K562 (cell line): Measurements from ENCODE around the gene DVL3. TPM values are rescaled to one million over a fixed set of nuclear protein-coding genes. Genes with fewer than 3 reads are reported as not detected.

ENCODE experiments used
- ASH1L ChIP-seq: fragments of 450-650 bp; IDR thresholded peaks from 2 replicates; pipeline ENCODE4 v1.6.1; 2018; ENCODE audit warnings: borderline replicate concordance, mild to moderate bottlenecking, low read depth; ENCODE audit not compliant: partially characterized antibody
- ATF1 ChIP-seq, 2 experiments: fragments of 450-650 bp in 1 of 2; IDR thresholded peaks; 2 replicates each; pipeline ENCODE4 v1.6.1; 2016; ENCODE audit warnings: missing compliant biosample characterization in 1 of 2, missing genetic modification characterization in 1 of 2
- EHMT2 ChIP-seq: fragments of 450-650 bp; IDR thresholded peaks from 2 replicates; pipeline ENCODE4 v1.6.1; 2018; ENCODE audit warnings: antibody characterized with exemption
- FIP1L1 ChIP-seq: fragments of 200-400 bp; formaldehyde crosslinking; IDR thresholded peaks from 2 replicates; pipeline ENCODE4 v1.6.1; 2018; ENCODE audit warnings: mild to moderate bottlenecking, low read depth, low read length; ENCODE audit not compliant: poor library complexity, severe bottlenecking
- HDAC1 ChIP-seq, 2 experiments: fragments of 450-650 bp; IDR thresholded peaks; 2 replicates each; pipeline ENCODE4 v1.6.1; 2016 to 2017; ENCODE audit warnings: inconsistent platforms in 1 of 2, mild to moderate bottlenecking in 1 of 2, moderate library complexity in 1 of 2
- HDAC3 ChIP-seq: fragments of 450-650 bp; IDR thresholded peaks from 2 replicates; pipeline ENCODE4 v1.6.1; 2018; ENCODE audit warnings: borderline replicate concordance, mild to moderate bottlenecking, moderate library complexity; ENCODE audit not compliant: partially characterized antibody
- HNRNPL ChIP-seq: fragments of 200-400 bp; formaldehyde crosslinking; IDR thresholded peaks from 2 replicates; pipeline ENCODE4 v1.6.1; 2017; ENCODE audit warnings: low read depth, mild to moderate bottlenecking, low read length
- KDM5B ChIP-seq: fragments of 200-600 bp; sonication (generic); IDR thresholded peaks from 2 replicates; pipeline ENCODE4 v1.6.1; 2012; ENCODE audit warnings: low read depth, mild to moderate bottlenecking, moderate library complexity, low read length, control low read depth, inconsistent platforms; ENCODE audit not compliant: insufficient replicate concordance
- LEF1 ChIP-seq: fragments of 450-650 bp; IDR thresholded peaks from 2 replicates; pipeline ENCODE4 v1.6.1; 2016; ENCODE audit warnings: mild to moderate bottlenecking
- MEF2A ChIP-seq: IDR thresholded peaks from 2 replicates; pipeline ENCODE4 v1.6.1; 2011; ENCODE audit warnings: low read depth, mild to moderate bottlenecking, low read length, moderate library complexity; ENCODE audit not compliant: control insufficient read depth
- MXI1 ChIP-seq: IDR thresholded peaks from 2 replicates; pipeline ENCODE4 v1.6.1; 2011; ENCODE audit warnings: low read depth, mild to moderate bottlenecking, improper control_type of control experiment, low read length
- NBN ChIP-seq: fragments of 450-650 bp; IDR thresholded peaks from 2 replicates; pipeline ENCODE4 v1.6.1; 2016; ENCODE audit warnings: low read depth, mild to moderate bottlenecking
- NFRKB ChIP-seq: fragments of 450-650 bp; IDR thresholded peaks from 2 replicates; pipeline ENCODE4 v1.6.1; 2016; ENCODE audit warnings: low read depth
- NRF1 ChIP-seq, 2 experiments: fragments of 450-650 bp; IDR thresholded peaks in 1 of 2; conservative IDR thresholded peaks in 1 of 2; 2 replicates each; pipeline ENCODE4 v1.6.1; 2014; ENCODE audit warnings: mild to moderate bottlenecking in 2 of 2
- PYGO2 ChIP-seq: fragments of 450-650 bp; IDR thresholded peaks from 2 replicates; pipeline ENCODE4 v1.6.1; 2016; ENCODE audit warnings: mild to moderate bottlenecking, missing genetic modification characterization, moderate library complexity, missing compliant biosample characterization
- SIN3B ChIP-seq: fragments of 450-650 bp; IDR thresholded peaks from 2 replicates; pipeline ENCODE4 v1.6.1; 2017; ENCODE audit warnings: low read depth, mild to moderate bottlenecking, moderate library complexity
- SUPT5H ChIP-seq: fragments of 450-650 bp; IDR thresholded peaks from 2 replicates; pipeline ENCODE4 v1.6.1; 2016
- TAF7 ChIP-seq: fragments of 450-650 bp; IDR thresholded peaks from 2 replicates; pipeline ENCODE4 v1.6.1; 2016; ENCODE audit warnings: missing genetic modification characterization, missing compliant biosample characterization
- TBP ChIP-seq: optimal IDR thresholded peaks from 2 replicates; pipeline ENCODE3; 2011; ENCODE audit warnings: low read depth, low read length, improper control_type of control experiment
- TRIM28 ChIP-seq: fragments of 450-650 bp; IDR thresholded peaks from 2 replicates; pipeline ENCODE4 v1.6.1; 2017
- ZFP1 ChIP-seq: fragments of 450-650 bp; formaldehyde crosslinking; IDR thresholded peaks from 2 replicates; pipeline ENCODE4 v1.4.0; 2020; ENCODE audit warnings: mild to moderate bottlenecking, mixed read lengths
- ZNF197 ChIP-seq: fragments of 200-800 bp; sonication (Bioruptor generic); IDR thresholded peaks from 2 replicates; pipeline ENCODE4 v1.6.1; 2016; ENCODE audit warnings: low read depth, missing genetic modification characterization, missing compliant biosample characterization
- ZNF354B ChIP-seq: fragments of 250-450 bp; sonication (Bioruptor Pico); IDR thresholded peaks from 2 replicates; pipeline ENCODE4 v1.4.0; 2020
- ZNF436 ChIP-seq: fragments of 250-450, 450-650 bp; sonication (Bioruptor Pico); formaldehyde crosslinking; IDR thresholded peaks from 2 replicates; pipeline ENCODE4 v1.7.0; 2020; ENCODE audit warnings: mild to moderate bottlenecking
- ZNF830 ChIP-seq: fragments of 250-450 bp; sonication (Bioruptor Pico); IDR thresholded peaks from 2 replicates; pipeline ENCODE4 v1.5.0; 2021; ENCODE audit warnings: mild to moderate bottlenecking
- polyA plus RNA-seq, 8 experiments: library from polyadenylated mRNA; depleted of rRNA in 4 of 8; stranded (reverse) in 5 of 8; unstranded in 3 of 8; fragments of >200 nt; fragmentation: Nextera tagmentation in 2 of 8; fragmentation: Illumina TruSeq in 1 of 8; extraction: Ambion mirVana in 2 of 8; extraction: Trizol in 1 of 8; gene quantifications; 2 replicates each; pipeline versions ENCODE4 v1.2.1 to v1.2.3, GENCODE V29; 2011 to 2014; ENCODE audit warnings: inconsistent platforms in 1 of 8, missing spikeins in 1 of 8
- total RNA-seq, 7 experiments: library from RNA; depleted of rRNA in 6 of 7; stranded (reverse); fragments of >200 nt in 6 of 7; fragmentation: Illumina TruSeq in 2 of 7; extraction: Trizol in 2 of 7; gene quantifications; 2 replicates each; pipeline versions ENCODE4 v1.2.1 to v1.2.3, GENCODE V29; 2011 to 2021; ENCODE audit warnings: low replicate concordance in 1 of 7
- TF ChIP-seq, protein P1 (sequence below): sonication (generic); formaldehyde crosslinking; IDR thresholded peaks from 2 replicates; pipeline ENCODE4 v1.8.0; 2022; ENCODE audit warnings: mild to moderate bottlenecking, missing genetic modification reagents
- TF ChIP-seq, protein P2 (sequence below), 2 experiments: fragments of 450-650 bp in 1 of 2; sonication (generic) in 1 of 2; formaldehyde crosslinking in 1 of 2; IDR thresholded peaks in 1 of 2; conservative IDR thresholded peaks in 1 of 2; 2 replicates each; pipeline versions ENCODE4 v1.6.1 to v1.8.1; 2016 to 2023; ENCODE audit warnings: mild to moderate bottlenecking in 2 of 2, moderate library complexity in 2 of 2, inconsistent platforms in 1 of 2, missing genetic modification reagents in 1 of 2
- TF ChIP-seq, protein P3 (sequence below), 2 experiments: fragments of 250-450 bp in 1 of 2; fragments of 450-650 bp in 1 of 2; sonication (Bioruptor Pico) in 1 of 2; IDR thresholded peaks; 2 replicates each; pipeline versions ENCODE4 v1.6.1 to v1.8.0; 2016 to 2021; ENCODE audit warnings: mild to moderate bottlenecking in 2 of 2, moderate library complexity in 2 of 2, missing compliant biosample characterization in 1 of 2, missing genetic modification characterization in 1 of 2

DVL3 gene
- total and polyA plus RNA-seq, 9 of the 15 experiments (the other 6 are each of a cell fraction or from before 2014, with no cell fraction given): 3.1 to 57.9 (median 20.1) TPM

DNA sequence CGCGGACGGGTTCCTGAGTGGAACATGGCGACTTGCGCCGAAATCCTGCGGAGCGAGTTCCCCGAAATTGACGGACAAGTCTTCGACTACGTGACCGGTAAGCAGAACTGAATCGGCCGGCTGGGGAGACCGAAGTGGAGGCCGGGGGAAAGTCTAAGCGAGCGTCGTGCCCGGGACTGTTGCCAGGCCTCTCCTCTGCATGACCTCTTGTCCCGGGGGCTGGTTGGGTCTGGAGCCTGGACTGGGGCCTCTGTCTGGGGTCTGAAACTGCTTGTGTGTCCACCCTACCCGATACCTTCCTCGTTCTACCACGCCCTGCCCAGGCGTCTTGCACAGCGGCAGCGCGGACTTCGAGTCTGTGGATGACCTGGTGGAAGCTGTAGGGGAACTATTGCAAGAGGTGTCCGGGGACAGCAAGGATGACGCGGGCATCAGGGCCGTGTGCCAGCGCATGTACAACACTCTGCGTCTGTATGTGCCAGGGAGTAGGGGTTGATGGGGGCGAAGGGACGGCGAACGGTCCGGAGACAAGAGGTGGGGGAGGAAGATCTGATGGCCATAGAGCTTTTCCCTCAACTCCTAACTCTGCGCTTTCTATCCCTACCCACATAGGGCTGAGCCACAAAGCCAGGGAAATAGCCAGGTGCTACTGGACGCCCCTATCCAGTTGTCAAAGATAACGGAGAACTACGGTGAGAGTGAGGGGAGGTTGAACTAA, 31.2 kb downstream of the DVL3 start, which contains the start of gene ABCF3 (continued):
- TF ChIP-seq HDAC3 (no peak), SIN3B (peak; percentile 68; the same call in 1 of the 2 replicates), ZFP1 (CRISPR knock-in tag) (no peak), TBP (peak; percentile 10), HDAC1 (IDR thresholded peaks at IDR 0.05) (no peak; a peak in 2 of 4 replicates), NBN (no peak), PYGO2 (tag) (no peak), ZNF354B (CRISPR knock-in tag) (no peak), TAF7 (tag) (peak; percentile 78), MEF2A (no peak), ZNF830 (0 out of 2 replicates have a peak, but pooled peaks have one; percentile 79), LEF1 (no peak), ASH1L (no peak), ZNF436 (CRISPR knock-in tag) (no peak), TRIM28 (no peak), ZNF197 (CRISPR knock-in tag) (no peak), NRF1 (conservative IDR thresholded peaks at IDR 0.05 in 1 of 2, IDR thresholded peaks at IDR 0.05 in 1 of 2) (no peak), HNRNPL (no peak), FIP1L1 (no peak), EHMT2 (no peak), SUPT5H (peak; percentile 85), KDM5B (peak; percentile 65), MXI1 (0 out of 2 replicates have a peak, but pooled peaks have one; percentile 25), NFRKB (no peak), ATF1 (CRISPR knock-in tag; IDR thresholded peaks at IDR 0.05) (no peak), ATF1 (tag; IDR thresholded peaks at IDR 0.05) (peak; percentile 67)
- TF ChIP-seq, protein P1, sequence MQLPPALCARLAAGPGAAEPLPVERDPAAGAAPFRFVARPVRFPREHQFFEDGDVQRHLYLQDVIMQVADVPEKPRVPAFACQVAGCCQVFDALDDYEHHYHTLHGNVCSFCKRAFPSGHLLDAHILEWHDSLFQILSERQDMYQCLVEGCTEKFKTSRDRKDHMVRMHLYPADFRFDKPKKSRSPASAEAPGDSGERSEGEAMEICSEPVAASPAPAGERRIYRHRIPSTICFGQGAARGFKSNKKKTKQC (CRISPR knock-in tag): peak; percentile 75
- TF ChIP-seq, protein P2, sequence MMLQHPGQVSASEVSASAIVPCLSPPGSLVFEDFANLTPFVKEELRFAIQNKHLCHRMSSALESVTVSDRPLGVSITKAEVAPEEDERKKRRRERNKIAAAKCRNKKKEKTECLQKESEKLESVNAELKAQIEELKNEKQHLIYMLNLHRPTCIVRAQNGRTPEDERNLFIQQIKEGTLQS (IDR thresholded peaks at IDR 0.05): no peak
- TF ChIP-seq, protein P2 (CRISPR knock-in tag; conservative IDR thresholded peaks at IDR 0.05): peak; percentile 58; the same call in 1 of the 2 replicates
- TF ChIP-seq, protein P3, sequence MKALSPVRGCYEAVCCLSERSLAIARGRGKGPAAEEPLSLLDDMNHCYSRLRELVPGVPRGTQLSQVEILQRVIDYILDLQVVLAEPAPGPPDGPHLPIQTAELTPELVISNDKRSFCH (CRISPR knock-in tag; IDR thresholded peaks at IDR 0.05): no peak
- TF ChIP-seq, protein P3 (tag; IDR thresholded peaks at IDR 0.05): no peak
